ENCODE data around the gene CTDP1.

DNA sequence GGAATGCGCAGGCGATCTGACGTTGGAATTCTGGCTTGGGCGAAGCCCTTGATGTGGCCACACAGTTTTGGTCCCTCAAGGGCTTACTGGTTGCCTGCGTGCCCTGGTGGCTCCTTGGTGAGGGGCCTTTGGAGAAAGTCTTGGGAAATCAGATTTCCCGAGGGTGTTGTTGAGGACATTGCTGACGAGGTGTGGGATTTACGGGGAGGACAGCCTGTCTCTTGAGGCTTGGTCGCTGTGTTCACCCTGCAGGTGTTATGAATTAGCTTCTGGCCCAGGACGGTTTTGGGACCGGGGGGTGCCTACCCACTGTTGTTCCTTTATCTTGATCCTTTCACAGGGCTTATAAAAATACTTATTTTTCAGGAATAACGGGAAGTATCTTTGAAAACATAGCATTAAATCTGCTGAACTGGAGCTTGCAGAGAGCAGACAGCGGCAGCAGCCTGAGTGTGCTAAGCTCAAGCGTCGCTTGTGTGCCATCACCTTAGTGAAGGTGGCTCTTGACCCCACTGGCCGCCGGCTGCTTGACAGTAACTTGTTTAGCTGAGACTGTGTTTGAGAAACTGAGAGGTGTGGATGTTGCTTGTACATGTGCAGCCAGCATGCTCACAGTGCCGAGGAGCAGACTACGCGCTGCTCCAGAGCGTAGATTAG, 4.2 kb downstream of the CTDP1 start:
- TF ChIP-seq CTCF (conservative IDR thresholded peaks at IDR 0.05; ENCODE audit: low read length) (no peak), EZH2phosphoT487 (IDR thresholded peaks at IDR 0.05; ENCODE audit: borderline replicate concordance) (no peak)

Data from Loucy (cell line).